Kidney (tissue), 14 donors: ENCODE measurements around the gene LPCAT3. TPM values are rescaled to one million over a fixed set of nuclear protein-coding genes. Genes with fewer than 3 reads are reported as not detected.

Source experiments
- DNase-seq, 5 donors: peaks; one replicate each; pipeline ENCODE4 v3.0.0-alpha.2; 2013 to 2020
- FAIRE-seq: peaks from 2 replicates; lab custom pipeline; 2012; peaks lifted over from hg19 to GRCh38; lab: Jason Lieb, UNC
- H3K27ac ChIP-seq, 2 donors: one replicate each; pipeline ENCODE4 v1.7.0; 2013; ENCODE audit warnings: low read depth in 2 of 2, low read length in 2 of 2, inconsistent platforms in 1 of 2
- H3K27me3 ChIP-seq: one replicate; pipeline ENCODE4 v1.7.1; 2013; ENCODE audit warnings: low read length, inconsistent platforms; ENCODE audit not compliant: control insufficient read depth, insufficient read depth
- H3K36me3 ChIP-seq, 3 donors: one replicate each; pipeline versions ENCODE4 v1.7.0 to v1.7.1; 2013; ENCODE audit warnings: low read length in 3 of 3, control low read depth in 1 of 3, inconsistent platforms in 1 of 3; ENCODE audit not compliant: insufficient read depth in 3 of 3, control insufficient read depth in 2 of 3
- H3K4me1 ChIP-seq, 3 donors: one replicate each; pipeline versions ENCODE4 v1.7.0 to v1.7.1; 2013; ENCODE audit warnings: low read length in 3 of 3, inconsistent platforms in 1 of 3, low read depth in 1 of 3; ENCODE audit not compliant: control insufficient read depth in 2 of 3, insufficient read depth in 2 of 3
- H3K4me3 ChIP-seq, 3 donors: one replicate each; pipeline versions ENCODE4 v1.7.0 to v1.8.1; 2013; ENCODE audit warnings: low read length in 3 of 3, control low read depth in 1 of 3, inconsistent platforms in 1 of 3
- H3K9ac ChIP-seq, 3 donors: one replicate each; pipeline versions ENCODE4 v1.7.0 to v1.7.1; 2013; ENCODE audit warnings: low read length in 3 of 3, control low read depth in 1 of 3, inconsistent platforms in 1 of 3
- H3K9me3 ChIP-seq, 3 donors: one replicate each; pipeline versions ENCODE4 v1.7.0 to v1.7.1; 2013; ENCODE audit warnings: low read length in 3 of 3, control low read depth in 1 of 3, inconsistent platforms in 1 of 3; ENCODE audit not compliant: control insufficient read depth in 2 of 3, insufficient read depth in 1 of 3
- intact Hi-C: fragments of 100-400 bp; cut with DNase I; formaldehyde crosslinking; loops from one replicate; pipeline ENCODE4 v1.11.1; 2022
- polyA plus RNA-seq: library from polyadenylated mRNA; stranded (reverse); fragments of 350-450 nt; fragmentation: Illumina TruSeq; extraction: RNeasy Lipid Tissue Mini Kit (QIAGEN cat#74804); gene quantifications from one replicate; pipeline ENCODE4 v1.2.3, GENCODE V29; 2014; ENCODE audit warnings: low read depth, low replicate concordance; ENCODE audit not compliant: insufficient read depth
- total RNA-seq: library from RNA; stranded (reverse); fragmentation: NEBNext Ultra II Directional; extraction: Animal tissue kit (Norgen Biotek cat#: 25700); gene quantifications from one replicate; pipeline ENCODE4 v1.2.1, GENCODE V29; 2021
- TF ChIP-seq, protein P1 (sequence below): IDR thresholded peaks from 3 replicates; pipeline ENCODE4 v1.5.1; 2012; ENCODE audit warnings: mild to moderate bottlenecking, moderate library complexity, borderline replicate concordance; ENCODE audit not compliant: insufficient read depth; ENCODE audit errors: extremely low read depth
- donor health status: control.
- donor health status: control.
- donor health status: control.
- donor health status: control.
- donor health status: control.
- donor health status: DM: yes; HTN: yes; CAD: no.
- donor health status: Normal renal cell carcinoma (clear cell type).

Gene LPCAT3
- total and polyA plus RNA-seq, 2 donors from 2014 or later, result 59.2 to 77.8 TPM

GRCh38 chr12:6996040-6996441 is 22.2 kb downstream of the LPCAT3 start:
- H3K9ac ChIP-seq, result no peak overlapping the region
- no peak overlapping the region for H3K27ac ChIP-seq
- H3K36me3 ChIP-seq, result peaks cover 0 to 6% (median 0%) of the 10 kb centered on the region in 3 donors
- peaks cover 0 to 16% (median 16%) of the 10 kb centered on the region in 3 donors for H3K4me1 ChIP-seq
- DNase-seq, result no peak
- H3K9me3 ChIP-seq, result no peaks in the 10 kb centered on the region
- no peak overlapping the region for H3K4me3 ChIP-seq
- intact Hi-C loops, result no loop called here
- no peak for FAIRE-seq
- H3K27me3 ChIP-seq, result no peaks in the 10 kb centered on the region
- TF ChIP-seq, protein P1, sequence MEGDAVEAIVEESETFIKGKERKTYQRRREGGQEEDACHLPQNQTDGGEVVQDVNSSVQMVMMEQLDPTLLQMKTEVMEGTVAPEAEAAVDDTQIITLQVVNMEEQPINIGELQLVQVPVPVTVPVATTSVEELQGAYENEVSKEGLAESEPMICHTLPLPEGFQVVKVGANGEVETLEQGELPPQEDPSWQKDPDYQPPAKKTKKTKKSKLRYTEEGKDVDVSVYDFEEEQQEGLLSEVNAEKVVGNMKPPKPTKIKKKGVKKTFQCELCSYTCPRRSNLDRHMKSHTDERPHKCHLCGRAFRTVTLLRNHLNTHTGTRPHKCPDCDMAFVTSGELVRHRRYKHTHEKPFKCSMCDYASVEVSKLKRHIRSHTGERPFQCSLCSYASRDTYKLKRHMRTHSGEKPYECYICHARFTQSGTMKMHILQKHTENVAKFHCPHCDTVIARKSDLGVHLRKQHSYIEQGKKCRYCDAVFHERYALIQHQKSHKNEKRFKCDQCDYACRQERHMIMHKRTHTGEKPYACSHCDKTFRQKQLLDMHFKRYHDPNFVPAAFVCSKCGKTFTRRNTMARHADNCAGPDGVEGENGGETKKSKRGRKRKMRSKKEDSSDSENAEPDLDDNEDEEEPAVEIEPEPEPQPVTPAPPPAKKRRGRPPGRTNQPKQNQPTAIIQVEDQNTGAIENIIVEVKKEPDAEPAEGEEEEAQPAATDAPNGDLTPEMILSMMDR, result no peak

DNA sequence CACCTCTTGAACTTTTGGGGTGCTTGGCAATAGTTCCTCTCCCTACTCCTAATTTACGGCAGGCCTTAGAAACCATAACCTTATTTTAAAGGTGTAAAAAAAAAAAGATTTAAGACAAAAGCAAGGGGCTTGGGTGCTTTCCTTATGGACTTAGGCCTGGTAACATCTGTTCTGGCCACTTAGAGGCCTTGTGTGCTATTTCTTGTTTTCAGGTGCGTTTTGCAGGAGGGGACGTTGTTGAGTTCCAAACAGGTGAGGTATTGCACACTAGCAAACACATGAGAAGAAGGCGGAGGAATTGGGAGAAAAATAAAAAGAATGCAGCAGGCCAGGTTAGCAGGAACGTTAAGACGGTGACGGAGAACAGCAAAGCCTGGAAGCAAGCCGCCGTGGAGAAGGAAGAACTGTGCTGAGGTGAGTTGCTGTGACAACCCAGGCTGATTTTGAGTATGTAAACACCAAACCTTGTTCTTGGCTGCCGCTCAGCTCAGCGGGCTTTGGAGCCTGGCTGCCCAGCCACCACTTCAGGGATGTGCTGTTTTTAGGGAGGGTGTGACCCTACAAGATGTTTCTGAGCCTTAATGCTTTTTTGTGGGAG is 30.2 kb downstream of the LPCAT3 start:
- TF ChIP-seq, protein P1, result no peak
- Histone ChIP-seq H3K27ac (no peak overlapping the region), H3K9me3 (no peaks in the 10 kb centered on the region), H3K27me3 (no peaks in the 10 kb centered on the region), H3K4me3 (no peak overlapping the region), H3K36me3 (peaks cover 5 to 10% (median 5%) of the 10 kb centered on the region in 3 donors), H3K4me1 (no peaks in the 10 kb centered on the region), H3K9ac (no peak overlapping the region)
- DNase-seq (no peak), FAIRE-seq (no peak)
- intact Hi-C loops, result no loop called here

GRCh38 chr12:6982532-6982931 is 35.7 kb downstream of the LPCAT3 start:
- no peaks in the 10 kb centered on the region for H3K4me1 ChIP-seq
- TF ChIP-seq, protein P1, result no peak
- H3K36me3 ChIP-seq, result peaks cover 4 to 32% (median 30%) of the 10 kb centered on the region in 3 donors

More at GRCh38 chr12:6982532-6982931, 35.7 kb downstream of the LPCAT3 start:
- intact Hi-C loops, result no loop called here
- no peak overlapping the region for H3K4me3 ChIP-seq
- FAIRE-seq (no peak), DNase-seq (no peak)
- H3K27ac ChIP-seq, result no peak overlapping the region
- H3K9ac ChIP-seq, result no peak overlapping the region
- no peaks in the 10 kb centered on the region for H3K27me3 ChIP-seq
- no peaks in the 10 kb centered on the region for H3K9me3 ChIP-seq
